Measurements from ENCODE around the gene PCDH10. TPM values are rescaled to one million over a fixed set of nuclear protein-coding genes. Genes with fewer than 3 reads are reported as not detected.

The PCDH10 gene
- total RNA-seq, 4 donors from 2014 or later = 0.13 to 0.19 TPM; not detected in 2

GRCh38 chr4:133152330-133152821, 3.3 kb downstream of the PCDH10 start:
- no peak for DNase-seq
- no peaks in the 10 kb centered on the region for H3K36me3 ChIP-seq
- WGBS, 2 donors = 5 to 8% methylated on average over 15 to 22 of the region's 26 CpGs
- intact Hi-C loops (cut with DNase I) = no loop called here
- TF ChIP-seq CTCF (IDR thresholded peaks at IDR 0.05) = no peak
- TF ChIP-seq POLR2A (IDR thresholded peaks at IDR 0.05) = no peak
- H3K4me3 ChIP-seq = peak overlapping the region in 3 of 4 donors; percentile 29 to 54 (median 42)
- peaks cover 7 to 76% (median 30%) of the 10 kb centered on the region in 4 donors for H3K27me3 ChIP-seq
- peaks cover 29 to 60% (median 38%) of the 10 kb centered on the region in 3 donors for H3K4me1 ChIP-seq
- H3K27ac ChIP-seq = no peak overlapping the region
- no peaks in the 10 kb centered on the region for H3K9me3 ChIP-seq

- Histone ChIP-seq H3K27me3 (peaks cover 7 to 71% (median 27%) of the 10 kb centered on the region in 4 donors), H3K9me3 (no peaks in the 10 kb centered on the region), H3K36me3 (no peaks in the 10 kb centered on the region), H3K4me1 (peaks cover 24 to 54% (median 37%) of the 10 kb centered on the region in 3 donors), H3K27ac (no peak overlapping the region), H3K4me3 (peak overlapping the region in 3 of 4 donors; percentile 29 to 54 (median 42))
- intact Hi-C loops (cut with DNase I) = no loop called here
- DNase-seq = no peak
- 4 to 6% methylated on average over 20 of the region's 20 CpGs for WGBS, 2 donors
- TF ChIP-seq CTCF (IDR thresholded peaks at IDR 0.05) (no peak), POLR2A (IDR thresholded peaks at IDR 0.05) (no peak)
These were observed 3.9 kb downstream of the PCDH10 start for GRCh38 chr4:133152831-133153481.

GRCh38 chr4:133154725-133155124, 5.6 kb downstream of the PCDH10 start:
- peaks cover 19 to 36% (median 28%) of the 10 kb centered on the region in 3 donors for H3K4me1 ChIP-seq
- 21 to 29% methylated on average over 4 of the region's 4 CpGs for WGBS, 2 donors
- TF ChIP-seq CTCF (IDR thresholded peaks at IDR 0.05) = peak in 2 of 6 experiments; percentile 30
- no peak for TF ChIP-seq POLR2A (IDR thresholded peaks at IDR 0.05)
- intact Hi-C loops (cut with DNase I) = no loop called here
- H3K4me3 ChIP-seq = no peak overlapping the region
- no peak overlapping the region for H3K27ac ChIP-seq
- H3K27me3 ChIP-seq = peaks cover 7 to 53% (median 22%) of the 10 kb centered on the region in 4 donors
- no peaks in the 10 kb centered on the region for H3K9me3 ChIP-seq
- DNase-seq = no peak
- H3K36me3 ChIP-seq = no peaks in the 10 kb centered on the region

DNA sequence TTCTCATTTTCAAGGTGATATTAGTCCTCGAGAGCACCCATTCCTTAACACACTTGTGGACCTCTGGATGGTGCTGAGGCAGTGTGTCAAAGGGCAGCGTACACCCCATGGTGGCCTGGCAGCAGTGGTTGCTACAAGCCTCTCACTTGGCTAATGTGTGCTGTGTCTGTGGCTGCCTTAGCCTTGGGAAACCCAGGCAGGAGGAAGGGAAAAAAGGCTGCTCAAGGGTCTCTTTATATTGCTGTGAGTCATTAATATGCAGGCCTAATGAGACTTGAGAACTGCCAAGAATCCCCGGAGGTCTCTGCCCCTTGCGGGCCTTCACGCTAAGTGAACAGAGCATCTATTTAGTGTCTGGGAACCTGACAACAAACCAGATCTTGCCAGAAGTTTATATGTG, 7.0 kb downstream of the PCDH10 start:
- 72 to 86% methylated on average over 5 of the region's 5 CpGs for WGBS, 2 donors
- Histone ChIP-seq H3K4me1 (peaks cover 8 to 23% (median 14%) of the 10 kb centered on the region in 3 donors), H3K36me3 (no peaks in the 10 kb centered on the region), H3K4me3 (no peak overlapping the region), H3K27ac (no peak overlapping the region), H3K27me3 (peaks cover 0 to 39% (median 13%) of the 10 kb centered on the region in 4 donors), H3K9me3 (no peaks in the 10 kb centered on the region)
- TF ChIP-seq CTCF (IDR thresholded peaks at IDR 0.05) (no peak), POLR2A (IDR thresholded peaks at IDR 0.05) (no peak)
- intact Hi-C loops (cut with DNase I) = no loop called here
- DNase-seq = no peak

- Histone ChIP-seq H3K36me3 (no peaks in the 10 kb centered on the region), H3K27me3 (peaks cover 0 to 35% (median 12%) of the 10 kb centered on the region in 4 donors), H3K27ac (no peak overlapping the region), H3K4me1 (peaks cover 3 to 18% (median 12%) of the 10 kb centered on the region in 3 donors), H3K9me3 (no peaks in the 10 kb centered on the region), H3K4me3 (no peak overlapping the region)
- intact Hi-C loops (cut with DNase I) = no loop called here
- TF ChIP-seq CTCF (IDR thresholded peaks at IDR 0.05) (no peak), POLR2A (IDR thresholded peaks at IDR 0.05) (no peak)
- no peak for DNase-seq
- WGBS, 2 donors = 90 to 93% methylated on average over 2 of the region's 2 CpGs
These were observed 7.5 kb downstream of the PCDH10 start for GRCh38 chr4:133156556-133156955.

Data from esophagus squamous epithelium (tissue), 5 donors.